ENCODE results near the gene IL17RE.

DNA sequence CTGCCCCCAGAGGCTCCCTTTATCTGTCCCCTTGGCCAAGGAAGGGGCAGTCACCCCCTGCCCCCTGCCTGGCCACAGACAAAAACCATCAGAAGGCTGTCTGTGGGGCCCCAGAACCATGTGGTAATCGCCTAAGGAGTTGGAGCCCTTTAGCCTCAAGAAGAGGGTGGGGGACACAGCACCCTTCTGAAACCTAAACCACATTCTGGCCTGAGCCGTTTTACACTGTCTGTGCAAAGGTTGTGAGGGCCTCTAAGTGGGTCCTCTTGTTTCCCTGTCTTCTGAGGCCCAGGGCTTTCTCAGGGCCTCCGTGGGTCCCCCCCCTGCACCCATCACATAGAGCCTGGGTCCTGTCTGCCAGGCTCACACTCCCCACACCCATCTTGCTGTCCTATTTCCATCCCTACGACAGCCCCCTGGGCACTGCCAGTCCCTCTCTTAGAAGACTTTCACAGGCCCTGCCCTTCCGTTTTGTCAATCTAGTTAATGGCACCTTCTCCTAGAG lies 41.0 kb upstream of the IL17RE start:
- TF ChIP-seq, protein P1, sequence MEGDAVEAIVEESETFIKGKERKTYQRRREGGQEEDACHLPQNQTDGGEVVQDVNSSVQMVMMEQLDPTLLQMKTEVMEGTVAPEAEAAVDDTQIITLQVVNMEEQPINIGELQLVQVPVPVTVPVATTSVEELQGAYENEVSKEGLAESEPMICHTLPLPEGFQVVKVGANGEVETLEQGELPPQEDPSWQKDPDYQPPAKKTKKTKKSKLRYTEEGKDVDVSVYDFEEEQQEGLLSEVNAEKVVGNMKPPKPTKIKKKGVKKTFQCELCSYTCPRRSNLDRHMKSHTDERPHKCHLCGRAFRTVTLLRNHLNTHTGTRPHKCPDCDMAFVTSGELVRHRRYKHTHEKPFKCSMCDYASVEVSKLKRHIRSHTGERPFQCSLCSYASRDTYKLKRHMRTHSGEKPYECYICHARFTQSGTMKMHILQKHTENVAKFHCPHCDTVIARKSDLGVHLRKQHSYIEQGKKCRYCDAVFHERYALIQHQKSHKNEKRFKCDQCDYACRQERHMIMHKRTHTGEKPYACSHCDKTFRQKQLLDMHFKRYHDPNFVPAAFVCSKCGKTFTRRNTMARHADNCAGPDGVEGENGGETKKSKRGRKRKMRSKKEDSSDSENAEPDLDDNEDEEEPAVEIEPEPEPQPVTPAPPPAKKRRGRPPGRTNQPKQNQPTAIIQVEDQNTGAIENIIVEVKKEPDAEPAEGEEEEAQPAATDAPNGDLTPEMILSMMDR (IDR thresholded peaks at IDR 0.05; ENCODE audit: poor library complexity, severe bottlenecking): no peak
- TF ChIP-seq TAF1 (IDR thresholded peaks at IDR 0.05; ENCODE audit: low read depth): no peak

Measured in neural cell (in vitro differentiated cells).